NCI-H146 treated with DMSO at 0.1 percent for 48 hours (cell line): ENCODE data around the gene SLBP.

Source experiments
- DNase-seq: peaks from one replicate; lab custom pipeline; 2025; ENCODE audit not compliant: unreplicated experiment; lab: John Stamatoyannopoulos, UW

The SLBP gene

GRCh38 chr4:1656132-1656531 is 56.0 kb downstream of the SLBP start:
- no peak for DNase-seq

- no peak for DNase-seq
These were observed 56.4 kb downstream of the SLBP start for GRCh38 chr4:1655676-1656075.

- DNase-seq: no peak
These were observed 57.0 kb downstream of the SLBP start for GRCh38 chr4:1655081-1655480.

GRCh38 chr4:1654216-1654955 is 57.7 kb downstream of the SLBP start:
- no peak for DNase-seq

GRCh38 chr4:1653776-1654175 is 58.3 kb downstream of the SLBP start:
- no peak for DNase-seq

- DNase-seq: no peak
These were observed 60.0 kb downstream of the SLBP start for GRCh38 chr4:1652088-1652487.

- no peak for DNase-seq
These were observed 60.5 kb downstream of the SLBP start for GRCh38 chr4:1651609-1652008.

GRCh38 chr4:1648962-1649361 is 63.2 kb downstream of the SLBP start:
- no peak for DNase-seq

GRCh38 chr4:1647432-1647831 is 64.7 kb downstream of the SLBP start:
- DNase-seq: no peak

GRCh38 chr4:1646690-1647089 is 65.4 kb downstream of the SLBP start:
- DNase-seq: no peak

GRCh38 chr4:1644891-1645657 is 67.0 kb downstream of the SLBP start:
- DNase-seq: no peak

GRCh38 chr4:1643971-1644735 is 68.0 kb downstream of the SLBP start:
- DNase-seq: no peak
